ENCODE data around the gene ADAD2.

ADAD2 gene

GRCh38 chr16:84232060-84232459 is 41.1 kb downstream of the ADAD2 start:
- H3K27ac Mint-ChIP-seq = no peak overlapping the region
- H3K36me3 Mint-ChIP-seq = no peaks in the 10 kb centered on the region
- CTCF ChIA-PET = no interaction called here

GRCh38 chr16:84232969-84233368 is 42.0 kb downstream of the ADAD2 start:
- no peak for DNase-seq
- CTCF ChIA-PET = no interaction called here
- no peaks in the 10 kb centered on the region for H3K4me1 Mint-ChIP-seq
- H3K27me3 Mint-ChIP-seq = peaks cover 47% of the 10 kb centered on the region
- H3K9me3 Mint-ChIP-seq = no peaks in the 10 kb centered on the region
- H3K36me3 Mint-ChIP-seq = no peaks in the 10 kb centered on the region
- H3K4me3 Mint-ChIP-seq = no peak overlapping the region
- H3K27ac Mint-ChIP-seq = no peak overlapping the region

More at GRCh38 chr16:84232060-84232459, 41.1 kb downstream of the ADAD2 start:
- DNase-seq = no peak
- no peak overlapping the region for H3K4me3 Mint-ChIP-seq
- no peaks in the 10 kb centered on the region for H3K9me3 Mint-ChIP-seq
- H3K27me3 Mint-ChIP-seq = peaks cover 52% of the 10 kb centered on the region
- H3K4me1 Mint-ChIP-seq = no peaks in the 10 kb centered on the region

DNA sequence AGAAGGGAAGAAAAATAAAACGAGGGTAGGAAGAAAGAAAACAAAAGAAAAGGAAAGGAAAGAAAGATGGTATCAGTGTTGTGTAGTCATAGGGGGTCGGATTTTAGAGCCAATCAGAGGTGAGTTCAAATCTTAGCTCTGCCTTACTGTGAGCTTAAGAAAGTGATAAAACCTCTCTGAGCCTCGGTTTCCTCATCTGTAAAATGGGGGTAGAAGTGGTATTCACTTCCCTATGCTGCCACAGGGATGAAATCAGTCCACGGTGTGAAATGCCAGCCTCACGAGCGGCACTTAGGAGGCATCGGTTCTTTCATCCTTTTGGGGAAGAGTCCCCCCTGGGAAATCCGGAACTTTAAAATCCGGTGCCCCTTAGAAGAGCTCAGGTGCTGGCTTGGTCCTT is 42.8 kb downstream of the ADAD2 start:
- H3K9me3 Mint-ChIP-seq = no peaks in the 10 kb centered on the region
- H3K27me3 Mint-ChIP-seq = peaks cover 51% of the 10 kb centered on the region
- no peak for DNase-seq
- no peaks in the 10 kb centered on the region for H3K36me3 Mint-ChIP-seq
- no peak overlapping the region for H3K4me3 Mint-ChIP-seq
- H3K4me1 Mint-ChIP-seq = no peaks in the 10 kb centered on the region
- CTCF ChIA-PET = no interaction called here
- no peak overlapping the region for H3K27ac Mint-ChIP-seq

DNA sequence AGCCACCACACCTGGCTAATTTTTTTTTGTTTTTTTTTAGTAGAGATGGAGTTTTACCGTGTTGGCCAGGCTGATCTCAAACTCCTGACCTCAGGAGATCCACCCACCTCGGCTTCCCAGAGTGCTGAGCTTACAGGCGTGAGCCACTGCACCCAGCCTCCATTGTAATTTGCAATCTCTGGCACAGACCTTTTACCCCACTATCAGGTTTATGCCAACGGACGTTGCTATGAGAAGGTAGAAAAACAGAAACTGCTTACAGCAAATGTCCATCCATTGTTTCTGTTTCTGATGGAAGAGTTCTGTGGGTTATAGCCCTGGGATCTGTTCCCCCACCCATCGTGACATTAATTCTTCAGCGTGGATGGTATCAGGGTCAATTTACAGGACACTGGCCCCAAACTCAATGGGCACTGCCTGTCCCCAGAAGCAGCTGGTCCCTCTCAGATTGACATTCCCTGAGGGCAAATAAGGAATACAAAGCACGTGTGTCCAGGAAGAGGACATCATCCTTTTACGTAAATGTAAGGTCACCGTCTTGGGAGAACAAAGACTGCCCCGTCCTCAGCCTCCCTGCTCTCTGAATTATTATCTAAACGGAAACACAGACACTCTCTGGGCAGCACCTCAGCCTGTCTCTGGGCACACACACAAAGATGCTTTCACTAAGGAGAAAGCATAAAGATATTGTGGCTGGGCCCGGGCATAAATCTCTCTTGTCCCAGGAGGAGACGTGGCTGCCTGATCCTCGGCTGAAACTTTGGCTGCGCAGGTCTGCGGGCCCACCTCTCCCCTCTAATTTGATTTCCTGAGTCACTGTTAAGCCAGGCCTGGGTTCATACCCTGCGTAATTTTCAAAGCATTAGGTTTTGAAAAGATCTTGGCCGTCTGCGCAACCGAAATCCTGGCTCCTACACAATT is 43.6 kb downstream of the ADAD2 start:
- Mint-ChIP-seq H3K27ac (no peak overlapping the region), H3K4me3 (no peak overlapping the region), H3K27me3 (peaks cover 55% of the 10 kb centered on the region), H3K9me3 (no peaks in the 10 kb centered on the region), H3K36me3 (no peaks in the 10 kb centered on the region), H3K4me1 (no peaks in the 10 kb centered on the region)
- CTCF ChIA-PET = no interaction called here
- DNase-seq = no peak

DNA sequence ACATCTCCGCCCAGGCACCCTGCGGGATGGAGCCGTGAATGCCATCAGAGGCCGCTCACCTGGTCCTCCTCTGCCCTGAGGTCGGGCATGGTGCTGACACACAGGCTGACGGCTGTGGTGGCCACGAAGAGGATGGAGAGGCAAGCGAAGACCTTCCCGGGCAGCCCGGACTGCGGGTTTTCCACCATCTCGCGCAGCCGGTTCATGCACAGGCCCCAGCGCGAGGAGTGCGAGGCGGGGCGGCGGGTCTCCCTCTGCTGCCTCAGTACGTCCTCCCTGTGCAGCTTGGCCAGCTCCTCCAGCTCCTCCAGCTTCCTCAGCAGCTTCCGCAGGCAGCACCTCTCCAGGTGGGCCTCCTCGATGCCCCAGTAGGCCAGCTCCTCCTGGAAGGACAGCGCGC is 45.7 kb downstream of the ADAD2 start:
- no peak for DNase-seq
- H3K27ac Mint-ChIP-seq = no peak overlapping the region
- H3K4me3 Mint-ChIP-seq = no peak overlapping the region
- peaks cover 68% of the 10 kb centered on the region for H3K27me3 Mint-ChIP-seq
- CTCF ChIA-PET = no interaction called here
- no peaks in the 10 kb centered on the region for H3K9me3 Mint-ChIP-seq
- no peaks in the 10 kb centered on the region for H3K4me1 Mint-ChIP-seq
- H3K36me3 Mint-ChIP-seq = no peaks in the 10 kb centered on the region

DNA sequence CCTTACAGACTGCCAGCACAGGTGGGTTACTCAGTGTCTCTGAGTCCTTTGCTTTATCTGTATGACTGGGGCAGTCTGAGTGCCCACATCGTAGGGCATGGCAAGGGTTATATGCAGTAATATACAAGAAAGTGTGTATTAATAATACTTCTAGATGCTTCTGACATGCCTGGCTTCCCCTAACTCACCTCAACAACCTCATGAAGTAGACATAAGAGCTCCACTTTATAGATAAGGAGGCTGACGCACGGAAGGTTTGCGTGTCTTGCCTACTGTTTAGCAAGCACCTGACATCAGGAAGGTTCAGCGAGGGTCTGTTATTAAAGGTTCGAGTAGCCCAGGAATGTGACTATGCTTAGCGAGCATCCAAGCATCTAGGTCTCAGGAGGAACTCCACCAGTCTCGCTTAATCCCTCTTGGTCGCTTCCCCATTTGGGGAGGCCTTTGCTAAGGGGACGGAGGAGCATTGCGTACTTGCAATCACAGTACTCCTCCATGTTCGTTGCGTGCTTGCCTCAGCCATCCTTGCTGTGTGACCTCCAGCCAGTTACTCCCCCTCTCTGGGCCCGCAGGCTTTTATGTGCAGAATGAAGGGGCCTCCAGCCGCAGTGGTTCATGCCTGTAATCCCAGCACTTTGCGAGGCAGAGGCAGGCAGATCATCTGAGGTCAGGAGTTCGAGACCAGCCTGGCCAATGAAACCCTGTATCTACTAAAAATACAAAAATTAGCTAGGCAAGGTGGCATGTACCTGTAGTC is 47.2 kb downstream of the ADAD2 start:
- Mint-ChIP-seq H3K4me3 (no peak overlapping the region), H3K9me3 (no peaks in the 10 kb centered on the region), H3K36me3 (no peaks in the 10 kb centered on the region), H3K4me1 (no peaks in the 10 kb centered on the region), H3K27ac (no peak overlapping the region), H3K27me3 (peaks cover 63% of the 10 kb centered on the region)
- CTCF ChIA-PET = no interaction called here
- DNase-seq = no peak

GRCh38 chr16:84239141-84239769 is 48.3 kb downstream of the ADAD2 start:
- CTCF ChIA-PET = no interaction called here
- Mint-ChIP-seq H3K4me3 (no peak overlapping the region), H3K9me3 (peaks cover 1% of the 10 kb centered on the region), H3K27ac (no peak overlapping the region), H3K36me3 (no peaks in the 10 kb centered on the region), H3K4me1 (no peaks in the 10 kb centered on the region), H3K27me3 (peaks cover 62% of the 10 kb centered on the region)
- DNase-seq = no peak

DNA sequence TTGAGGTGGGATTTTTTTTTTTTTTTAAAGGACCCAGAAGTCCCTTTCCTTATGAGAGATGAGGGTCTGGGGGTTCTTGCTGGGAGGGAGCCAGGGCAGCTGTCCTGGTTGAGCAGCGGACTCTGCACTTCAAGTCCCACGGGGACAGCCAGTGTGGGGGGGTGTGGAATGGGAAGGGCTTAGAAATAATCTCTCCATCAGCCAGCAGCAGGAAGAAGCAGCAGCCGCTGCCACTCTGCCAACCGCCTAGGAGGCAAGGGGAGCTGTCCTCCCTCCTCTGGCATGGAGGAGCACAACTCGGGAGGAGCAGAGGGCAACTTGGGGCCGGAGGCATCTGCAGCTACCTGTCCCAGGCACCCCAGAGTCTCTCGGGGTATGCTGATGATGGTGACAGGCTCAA is 49.0 kb downstream of the ADAD2 start, which contains the start of gene KCNG4:
Gene KCNG4 (minus strand): TSS at position 104 of the 400 bp plus-strand sequence. CDS start 2,527 bp downstream, outside the sequence.
- Mint-ChIP-seq H3K36me3 (no peaks in the 10 kb centered on the region), H3K4me3 (no peak within 1 kb of the TSS), H3K4me1 (no peaks in the 10 kb centered on the region), H3K27ac (no peak within 1 kb of the TSS), H3K9me3 (peaks cover 1% of the 10 kb centered on the region), H3K27me3 (peaks cover 59% of the 10 kb centered on the region)
- DNase-seq = no peak
- CTCF ChIA-PET = no interaction called here

- H3K9me3 Mint-ChIP-seq = peaks cover 1% of the 10 kb centered on the region
- H3K27ac Mint-ChIP-seq = no peak overlapping the region
- no peak overlapping the region for H3K4me3 Mint-ChIP-seq
- CTCF ChIA-PET = no interaction called here
- H3K27me3 Mint-ChIP-seq = peaks cover 60% of the 10 kb centered on the region
- H3K4me1 Mint-ChIP-seq = no peaks in the 10 kb centered on the region
- no peaks in the 10 kb centered on the region for H3K36me3 Mint-ChIP-seq
- no peak for DNase-seq
Observed at GRCh38 chr16:84240455-84240854, 49.5 kb downstream of the ADAD2 start.

- no peak for DNase-seq
- Mint-ChIP-seq H3K4me3 (no peak overlapping the region), H3K27ac (no peak overlapping the region), H3K36me3 (no peaks in the 10 kb centered on the region), H3K27me3 (peaks cover 55% of the 10 kb centered on the region), H3K9me3 (peaks cover 1% of the 10 kb centered on the region), H3K4me1 (no peaks in the 10 kb centered on the region)
- CTCF ChIA-PET = no interaction called here
Observed at GRCh38 chr16:84241778-84242177, 50.8 kb downstream of the ADAD2 start.

GRCh38 chr16:84242839-84243238 is 51.9 kb downstream of the ADAD2 start:
- CTCF ChIA-PET = no interaction called here
- H3K27me3 Mint-ChIP-seq = peaks cover 55% of the 10 kb centered on the region

DNA sequence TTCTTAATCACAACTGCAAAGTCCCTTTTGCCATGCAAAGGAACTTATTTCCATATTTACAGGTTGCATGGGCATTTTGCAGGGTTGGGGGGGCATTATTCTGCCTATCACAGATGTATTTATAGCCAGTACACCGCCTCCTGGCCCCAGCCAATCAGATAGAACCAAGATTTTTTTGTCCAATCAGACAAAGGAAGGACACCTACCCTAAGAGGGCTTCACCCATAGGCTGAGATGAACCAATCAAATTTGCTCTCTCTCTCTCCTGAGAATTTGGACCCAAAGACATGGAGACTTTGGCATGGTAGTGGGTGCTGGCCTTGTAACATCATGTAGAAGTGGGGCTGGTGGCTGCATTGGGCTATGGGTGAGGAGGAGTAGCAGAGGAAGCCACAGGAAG is 52.8 kb downstream of the ADAD2 start:
- CTCF ChIA-PET = no interaction called here
- Mint-ChIP-seq H3K27me3 (peaks cover 48% of the 10 kb centered on the region), H3K4me3 (no peak overlapping the region), H3K27ac (no peak overlapping the region), H3K36me3 (no peaks in the 10 kb centered on the region), H3K9me3 (peaks cover 1% of the 10 kb centered on the region), H3K4me1 (no peaks in the 10 kb centered on the region)
- no peak for DNase-seq

More at GRCh38 chr16:84242839-84243238, 51.9 kb downstream of the ADAD2 start:
- Mint-ChIP-seq H3K36me3 (no peaks in the 10 kb centered on the region), H3K4me1 (no peaks in the 10 kb centered on the region), H3K4me3 (no peak overlapping the region), H3K9me3 (peaks cover 1% of the 10 kb centered on the region), H3K27ac (no peak overlapping the region)
- DNase-seq = no peak

DNA sequence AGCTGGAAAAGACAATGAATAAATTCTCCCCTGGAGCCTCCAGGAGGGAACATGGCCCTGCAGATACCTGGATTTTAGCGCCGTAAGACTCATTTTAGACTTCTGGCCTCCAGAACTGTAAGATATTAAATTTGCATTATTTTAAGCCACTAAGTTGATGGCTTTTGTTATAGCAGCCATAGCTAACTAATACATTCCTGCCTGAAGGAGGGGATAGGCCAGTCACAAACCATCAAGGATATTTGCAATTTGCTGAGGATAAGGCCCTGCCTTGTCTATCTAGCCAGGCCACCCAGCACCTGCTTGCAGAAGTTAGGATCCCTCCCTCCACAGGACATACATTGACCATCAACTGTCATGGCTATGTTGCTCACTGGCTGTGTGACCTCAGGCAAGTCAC is 53.8 kb downstream of the ADAD2 start:
- CTCF ChIA-PET = no interaction called here
- Mint-ChIP-seq H3K9me3 (peaks cover 1% of the 10 kb centered on the region), H3K4me3 (no peak overlapping the region), H3K36me3 (no peaks in the 10 kb centered on the region), H3K27ac (no peak overlapping the region), H3K27me3 (peaks cover 39% of the 10 kb centered on the region), H3K4me1 (no peaks in the 10 kb centered on the region)
- no peak for DNase-seq

DNA sequence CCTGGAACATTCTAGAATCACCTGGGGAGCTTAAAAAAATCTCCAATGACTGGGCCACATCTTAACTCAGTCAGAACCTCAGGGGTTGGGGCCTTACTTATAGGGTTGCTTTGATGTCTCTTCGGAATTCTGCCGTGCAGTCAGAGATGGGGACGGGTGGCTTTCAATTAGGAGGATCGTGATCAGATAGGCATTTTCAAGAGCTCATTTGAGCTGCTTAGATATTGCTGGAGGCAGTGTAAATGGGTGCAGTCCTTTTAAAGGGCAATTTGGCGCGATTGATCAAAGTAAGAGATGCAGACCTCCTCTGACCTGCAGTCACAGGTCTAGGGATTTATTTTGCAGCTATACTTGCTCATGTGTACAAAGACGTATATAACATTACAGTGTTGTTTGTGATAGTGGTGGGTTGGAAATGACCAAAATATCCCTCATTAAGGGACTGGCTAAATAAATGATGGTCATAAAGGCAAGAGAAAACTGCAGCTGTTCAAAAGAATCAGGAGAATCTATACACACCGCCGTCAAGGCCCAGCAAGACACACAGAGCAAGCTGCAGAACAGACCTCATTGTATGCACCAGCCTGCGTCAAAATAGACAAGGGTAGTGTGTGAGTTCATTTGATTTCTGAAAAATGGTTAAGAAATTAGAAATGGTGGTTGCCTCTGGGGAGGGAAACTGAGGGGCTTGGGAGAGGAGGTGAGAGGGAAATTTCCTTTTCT is 55.2 kb downstream of the ADAD2 start:
- Mint-ChIP-seq H3K4me3 (no peak overlapping the region), H3K36me3 (no peaks in the 10 kb centered on the region), H3K9me3 (peaks cover 1% of the 10 kb centered on the region), H3K27ac (no peak overlapping the region), H3K27me3 (peaks cover 25% of the 10 kb centered on the region), H3K4me1 (no peaks in the 10 kb centered on the region)
- CTCF ChIA-PET = no interaction called here
- no peak for DNase-seq
